NCI-H446 (cell line): ENCODE results near the gene ITSN2.

Source experiments
- DNase-seq, 2 experiments: peaks; one replicate each; lab custom pipeline; 2025; lab: John Stamatoyannopoulos, UW

The ITSN2 gene

DNA sequence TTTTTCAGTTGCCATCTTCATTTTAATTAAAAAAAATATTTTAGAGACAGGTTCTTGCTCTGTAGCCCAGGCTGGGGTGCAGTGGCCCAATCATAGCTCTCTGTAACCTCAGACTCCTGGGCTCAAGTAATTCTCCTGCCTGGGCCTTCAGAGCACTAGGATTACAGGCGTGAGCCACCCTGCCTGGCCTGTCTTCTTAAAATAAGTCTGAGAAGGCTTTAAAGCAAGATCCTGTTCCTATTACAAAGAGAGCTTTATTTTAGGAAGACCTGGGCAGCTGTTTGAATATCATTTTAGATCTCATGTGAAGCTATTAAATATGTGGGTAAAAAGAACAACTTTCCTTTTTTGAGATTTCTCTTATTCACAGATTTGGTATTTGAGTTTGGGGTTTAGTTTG, 184.0 kb downstream of the ITSN2 start:
- no peak for DNase-seq

- DNase-seq, result no peak
These were observed 184.6 kb downstream of the ITSN2 start for GRCh38 chr2:24175631-24176187.

DNA sequence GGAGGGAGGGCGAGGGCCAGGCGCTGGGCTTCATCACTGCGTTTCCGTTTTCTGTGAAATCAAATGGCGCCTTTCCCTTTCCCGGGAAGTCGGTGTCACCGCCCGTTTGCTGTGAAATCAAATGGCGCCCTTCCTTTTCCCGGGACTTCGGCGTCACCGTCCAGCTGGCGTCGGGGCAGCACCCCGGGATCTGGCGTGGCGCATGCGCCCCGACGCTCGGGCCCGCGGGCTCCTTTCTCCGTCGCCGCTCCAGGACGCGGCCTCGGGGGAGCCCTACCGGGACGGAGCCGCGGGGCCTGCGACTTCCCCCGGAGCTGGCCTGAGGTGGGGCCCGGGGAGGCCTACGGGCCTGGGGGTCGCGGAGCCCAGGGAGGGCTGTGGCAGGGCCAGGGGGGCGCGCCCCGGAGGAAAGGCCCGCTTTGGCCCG, 185.5 kb downstream of the ITSN2 start, which contains the start of gene FAM228A:
FAM228A (plus strand) TSS at position 203 of the 427 bp plus-strand sequence. CDS start 428 bp downstream, outside the sequence.
- DNase-seq, result no peak

DNA sequence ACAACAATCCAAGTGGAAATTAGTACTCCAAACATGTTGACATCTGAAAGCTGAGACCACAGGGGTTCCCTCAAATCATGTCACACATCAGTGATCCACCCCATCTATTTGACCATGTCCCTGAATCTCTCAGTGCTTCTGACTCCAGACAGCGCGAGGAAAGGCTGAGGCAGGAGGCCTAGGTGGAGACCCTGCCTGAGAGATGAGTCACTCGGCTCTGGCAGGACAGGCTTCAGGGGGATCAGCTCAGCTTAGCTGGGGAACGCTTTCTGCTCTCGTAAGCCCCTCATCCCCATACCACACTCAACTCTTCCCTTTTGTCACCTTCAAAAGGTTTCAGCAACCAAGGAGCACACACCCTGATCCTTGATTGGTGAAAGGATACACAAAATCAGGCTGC, 191.3 kb downstream of the ITSN2 start:
- DNase-seq, result no peak

DNA sequence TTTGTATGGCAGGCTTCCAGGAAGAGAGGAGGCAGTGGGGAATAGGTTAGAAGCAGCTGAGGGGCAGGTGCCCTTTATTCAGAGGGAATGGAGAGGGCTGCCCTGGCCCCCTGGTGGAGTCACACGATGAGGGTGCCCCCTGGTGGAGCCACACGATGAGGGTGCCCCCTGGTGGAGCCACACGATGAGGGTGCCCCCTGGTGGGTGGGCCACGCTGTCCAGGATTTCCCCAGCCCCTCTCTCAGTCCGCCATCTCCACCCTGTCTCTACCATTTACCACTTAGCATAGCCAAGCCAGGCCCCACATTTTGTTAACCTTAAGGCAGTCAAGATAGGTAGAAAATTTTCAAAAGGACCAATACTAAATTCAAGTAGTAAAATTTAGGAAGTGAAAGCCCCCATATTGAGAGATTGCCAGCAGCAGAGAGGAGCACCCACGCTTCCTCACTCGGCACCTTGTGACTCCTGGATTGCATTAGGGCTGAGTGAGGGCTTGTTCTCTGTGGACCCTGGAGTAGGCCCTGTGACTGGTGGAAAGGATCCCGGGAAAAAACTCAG, 195.8 kb downstream of the ITSN2 start:
- DNase-seq, result no peak

GRCh38 chr2:24163601-24164000, 196.7 kb downstream of the ITSN2 start:
- no peak for DNase-seq

- no peak for DNase-seq
These were observed 197.2 kb downstream of the ITSN2 start for GRCh38 chr2:24163186-24163585.

GRCh38 chr2:24162494-24162893, 197.8 kb downstream of the ITSN2 start:
- no peak for DNase-seq

DNA sequence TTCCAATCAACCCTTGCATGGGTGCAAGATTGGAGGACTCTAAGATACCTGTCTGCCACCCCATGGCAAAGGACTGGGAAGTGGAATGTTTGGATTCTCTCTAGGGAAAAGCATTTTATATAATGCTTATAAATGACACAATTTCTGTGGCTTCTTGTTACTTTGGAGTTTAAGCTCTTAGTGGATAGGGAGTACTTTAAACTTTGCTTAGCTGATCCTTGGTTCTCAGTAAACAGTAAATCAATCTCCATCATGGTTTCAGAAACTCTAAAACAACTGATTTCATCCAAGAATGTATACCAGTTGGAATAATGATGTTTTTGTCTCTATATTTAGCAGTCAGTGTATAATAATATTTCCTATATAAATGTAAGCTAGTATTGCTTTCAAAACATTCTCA, 199.6 kb downstream of the ITSN2 start:
- DNase-seq, result no peak

GRCh38 chr2:24159708-24160107, 200.6 kb downstream of the ITSN2 start:
- DNase-seq, result no peak

DNA sequence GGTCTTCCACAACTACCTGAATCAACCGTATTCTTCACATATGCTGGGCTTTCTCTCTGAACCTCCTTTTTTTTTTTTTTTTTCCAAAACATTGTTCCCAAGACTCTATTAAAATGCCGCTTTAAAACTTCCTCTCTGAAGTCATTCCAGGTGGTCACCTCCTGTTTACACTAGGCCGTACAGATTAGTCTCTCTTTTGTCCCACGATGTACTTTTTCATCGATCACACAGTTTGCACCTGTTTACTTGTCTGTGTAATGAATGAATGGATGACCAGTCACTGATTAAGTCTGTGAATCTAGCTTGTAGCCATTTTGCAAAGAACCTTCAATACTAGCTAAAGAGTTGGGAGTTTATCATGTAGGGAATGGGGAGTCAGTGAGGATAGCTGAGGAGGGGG, 202.2 kb downstream of the ITSN2 start:
- DNase-seq, result no peak

GRCh38 chr2:24153478-24153877, 206.9 kb downstream of the ITSN2 start:
- DNase-seq, result no peak
